HG03066 (cell line): ENCODE measurements around the gene MEI1.
A peak's percentile ranks its signal among the peaks of the same experiment; 100 is the strongest.

Source experiments
- ATAC-seq: cut with Tn5 transposase; IDR thresholded peaks from one replicate; pipeline ENCODE4 v1.9.1; 2021; ENCODE audit warnings: low read depth; ENCODE audit not compliant: unreplicated experiment

The MEI1 gene

GRCh38 chr22:41815716-41816115, 116.4 kb downstream of the MEI1 start:
- ATAC-seq = no peak

GRCh38 chr22:41816241-41816640, 116.9 kb downstream of the MEI1 start:
- no peak for ATAC-seq

GRCh38 chr22:41816871-41817270, 117.6 kb downstream of the MEI1 start:
- ATAC-seq = no peak

GRCh38 chr22:41818011-41818410, 118.7 kb downstream of the MEI1 start:
- ATAC-seq = no peak

- no peak for ATAC-seq
These were observed 119.3 kb downstream of the MEI1 start for GRCh38 chr22:41818596-41818995.

GRCh38 chr22:41819257-41819656, 120.0 kb downstream of the MEI1 start:
- ATAC-seq = no peak

GRCh38 chr22:41820447-41820846, 121.1 kb downstream of the MEI1 start:
- ATAC-seq = no peak

GRCh38 chr22:41821471-41822316, 122.4 kb downstream of the MEI1 start:
- ATAC-seq = no peak

- no peak for ATAC-seq
These were observed 123.2 kb downstream of the MEI1 start for GRCh38 chr22:41822317-41823057.

- no peak for ATAC-seq
These were observed 124.5 kb downstream of the MEI1 start for GRCh38 chr22:41823797-41824196.

GRCh38 chr22:41825376-41825775, 126.1 kb downstream of the MEI1 start:
- no peak for ATAC-seq

- ATAC-seq = no peak
These were observed 126.7 kb downstream of the MEI1 start for GRCh38 chr22:41826021-41826420.

- no peak for ATAC-seq
These were observed 127.4 kb downstream of the MEI1 start for GRCh38 chr22:41826430-41827383.

- no peak for ATAC-seq
These were observed 128.4 kb downstream of the MEI1 start for GRCh38 chr22:41827671-41828070.

- ATAC-seq = no peak
These were observed 129.2 kb downstream of the MEI1 start for GRCh38 chr22:41828516-41828915.

GRCh38 chr22:41830174-41830573, 130.9 kb downstream of the MEI1 start:
- ATAC-seq = no peak

GRCh38 chr22:41831383-41831782, 132.1 kb downstream of the MEI1 start:
- no peak for ATAC-seq

- ATAC-seq = no peak
These were observed 132.7 kb downstream of the MEI1 start for GRCh38 chr22:41831828-41832552.

- ATAC-seq = peak; percentile 91
These were observed 133.5 kb downstream of the MEI1 start, which contains the start of gene SREBF2 for GRCh38 chr22:41832553-41833368. Gene SREBF2, plus strand, starts transcription at chr22:41833105. Its CDS starts 166 bp downstream, at chr22:41833271.
